A549 (cell line): Measurements from ENCODE around the gene PARP15. TPM values are rescaled to one million over a fixed set of nuclear protein-coding genes. Genes with fewer than 3 reads are reported as not detected.

Experiments used
- ATAC-seq, 2 experiments: fragments of 200-7000 bp in 1 of 2; fragments of >200 bp in 1 of 2; cut with Nextera tagmentation in 1 of 2; cut with Tn5 transposase in 1 of 2; 3 replicates each; pipeline versions ENCODE4 v1.8.0 to v1.9.1; 2018 to 2020; ENCODE audit warnings: mild to moderate bottlenecking in 1 of 2, moderate library complexity in 1 of 2
- CTCF ChIA-PET: fragments of 300-600 bp; sonication (Branson Sonifier 250); formaldehyde crosslinking; extraction: SDS; loops from one replicate; lab custom pipeline; 2021; ENCODE audit warnings: antibody characterized with exemption, inconsistent platforms; lab: Yijun Ruan, JAX
- POLR2A ChIA-PET: fragments of 350-600 bp; formaldehyde crosslinking; extraction: SDS; loops from one replicate; lab custom pipeline; 2021; ENCODE audit warnings: antibody characterized with exemption, inconsistent platforms; lab: Yijun Ruan, JAX
- DNase-seq, 2 experiments: peaks; one replicate each; pipeline versions ENCODE4 v3.0.0 to v3.0.0-alpha.2; 2011 to 2016; ENCODE audit warnings: low read depth in 1 of 2, low spot score in 1 of 2
- FAIRE-seq: peaks from 2 replicates; lab custom pipeline; 2011; peaks lifted over from hg19 to GRCh38; lab: Jason Lieb, UNC
- H3K27ac ChIP-seq, 2 experiments: fragments of >200 bp; sonication (Bioruptor Twin); formaldehyde crosslinking; 3 replicates each; pipeline ENCODE4 v1.5.1; 2016 to 2017
- H3K4me1 ChIP-seq: fragments of >200 bp; sonication (Bioruptor Twin); formaldehyde crosslinking; 3 replicates; pipeline ENCODE4 v1.6.1; 2016
- H3K4me2 ChIP-seq: fragments of >200 bp; sonication (Bioruptor Twin); formaldehyde crosslinking; 3 replicates; pipeline ENCODE4 v1.6.1; 2016
- H3K4me3 ChIP-seq: fragments of >200 bp; sonication (Bioruptor Twin); formaldehyde crosslinking; 3 replicates; pipeline ENCODE4 v1.5.1; 2016
- H3K9me3 ChIP-seq: fragments of >200 bp; sonication (Bioruptor Twin); formaldehyde crosslinking; 3 replicates; pipeline ENCODE4 v1.6.1; 2016
- ATOH8 ChIP-seq: fragments of 250-450 bp; sonication (Bioruptor Pico); IDR thresholded peaks from 2 replicates; pipeline ENCODE4 v1.5.0; 2020; ENCODE audit warnings: low read depth, mild to moderate bottlenecking, moderate library complexity
- BHLHE40 ChIP-seq: IDR thresholded peaks from 2 replicates; pipeline ENCODE4 v1.6.1; 2012; ENCODE audit warnings: low read depth, low read length, inconsistent platforms
- CBX8 ChIP-seq: fragments of 200-600 bp; sonication (generic); IDR thresholded peaks from 2 replicates; pipeline ENCODE4 v1.6.1; 2016
- EHMT2 ChIP-seq: fragments of 200-600 bp; sonication (generic); IDR thresholded peaks from 2 replicates; pipeline ENCODE4 v1.6.1; 2016; ENCODE audit warnings: antibody characterized with exemption, low read depth, mild to moderate bottlenecking, moderate library complexity
- FOXS1 ChIP-seq: fragments of 250-450 bp; sonication (Bioruptor Pico); IDR thresholded peaks from 2 replicates; pipeline ENCODE4 v1.5.0; 2020; ENCODE audit warnings: mild to moderate bottlenecking, moderate library complexity
- HEYL ChIP-seq: fragments of 250-450 bp; sonication (Bioruptor Pico); IDR thresholded peaks from 2 replicates; pipeline ENCODE4 v1.8.0; 2021; ENCODE audit warnings: mild to moderate bottlenecking, moderate library complexity
- HOXB13 ChIP-seq: fragments of 250-450 bp; sonication (Bioruptor Pico); IDR thresholded peaks from 2 replicates; pipeline ENCODE4 v1.5.0; 2020; ENCODE audit warnings: low read depth, mild to moderate bottlenecking, moderate library complexity
- POLR2AphosphoS2 ChIP-seq: conservative IDR thresholded peaks from 2 replicates; pipeline ENCODE4 v1.6.1; 2012; ENCODE audit warnings: low read length, improper control_type of control experiment, inconsistent platforms
- RAD21 ChIP-seq, 2 experiments: fragments of >200 bp in 1 of 2; sonication (Bioruptor Twin) in 1 of 2; formaldehyde crosslinking in 1 of 2; IDR thresholded peaks in 1 of 2; conservative IDR thresholded peaks in 1 of 2; 2 replicates in 1 of 2; 3 replicates in 1 of 2; pipeline ENCODE4 v1.6.1; 2012 to 2018; ENCODE audit warnings: inconsistent platforms in 1 of 2
- SMC3 ChIP-seq: fragments of >200 bp; sonication (Bioruptor Twin); formaldehyde crosslinking; IDR thresholded peaks from 3 replicates; pipeline ENCODE4 v1.6.1; 2018; ENCODE audit warnings: inconsistent platforms
- SREBF2 ChIP-seq: fragments of 450-650 bp; IDR thresholded peaks from 2 replicates; pipeline ENCODE4 v1.6.1; 2014; ENCODE audit warnings: mild to moderate bottlenecking, moderate library complexity
- ZC3H11A ChIP-seq: fragments of 450-650 bp; IDR thresholded peaks from 2 replicates; pipeline ENCODE4 v1.6.1; 2014; ENCODE audit warnings: antibody characterized with exemption, mild to moderate bottlenecking
- ZFP36 ChIP-seq: fragments of 450-650 bp; IDR thresholded peaks from 2 replicates; pipeline ENCODE4 v1.6.1; 2014; ENCODE audit warnings: borderline replicate concordance; ENCODE audit not compliant: partially characterized antibody
- ZNF302 ChIP-seq: fragments of 250-450 bp; sonication (Bioruptor Pico); IDR thresholded peaks from 2 replicates; pipeline ENCODE4 v1.9.0; 2021; ENCODE audit warnings: inconsistent platforms, mild to moderate bottlenecking, moderate library complexity
- WGBS: methylation state at CpG from one replicate; pipeline ENCODE4 v1.1.6; 2017; ENCODE audit errors: missing lambda C conversion rate; 5-methylcytosine and 5-hydroxymethylcytosine counted together
- polyA plus RNA-seq, 4 experiments: library from polyadenylated mRNA; depleted of rRNA in 3 of 4; stranded (reverse); fragments of >200 nt; fragmentation: RNase III in 1 of 4; extraction: RNeasy Plus Mini Kit Qiagen cat#74134 plus additional on column Dnase treatment in 1 of 4; gene quantifications; 2 replicates in 3 of 4; 3 replicates in 1 of 4; pipeline ENCODE4 v1.2.3, GENCODE V29; 2011 to 2017
- TF ChIP-seq, protein P1 (sequence below): fragments of >200 bp; sonication (Bioruptor Twin); formaldehyde crosslinking; IDR thresholded peaks from 3 replicates; pipeline ENCODE4 v1.5.1; 2016
- TF ChIP-seq, protein P2 (sequence below): IDR thresholded peaks from 2 replicates; pipeline ENCODE4 v1.6.1; 2012
- TF ChIP-seq, protein P3 (sequence below): fragments of 250-450 bp; sonication (Bioruptor Pico); IDR thresholded peaks from 2 replicates; pipeline ENCODE4 v1.5.0; 2021; ENCODE audit warnings: mild to moderate bottlenecking, moderate library complexity, borderline replicate concordance
- TF ChIP-seq, protein P4 (sequence below): fragments of 200-600 bp; sonication (generic); IDR thresholded peaks from 2 replicates; pipeline ENCODE4 v1.6.1; 2016; ENCODE audit warnings: antibody characterized with exemption, mild to moderate bottlenecking, moderate library complexity

Gene PARP15
- polyA plus RNA-seq, 2 of the 4 experiments (the other 2 are of a cell fraction) = 0.05 TPM; not detected in 1

GRCh38 chr3:122560680-122561079, 16.8 kb upstream of the PARP15 start:
- DNase-seq = peak; percentile 58 to 65
- Histone ChIP-seq H3K4me3 (no peak overlapping the region), H3K27ac (no peak overlapping the region), H3K4me2 (no peak overlapping the region), H3K9me3 (no peaks in the 10 kb centered on the region), H3K4me1 (peaks cover 6% of the 10 kb centered on the region; the same call in 1 of the 3 replicates)
- POLR2A ChIA-PET = no interaction called here
- peak; percentile 46 to 57; a peak in 3 of 6 replicates for ATAC-seq
- no peak for FAIRE-seq
- peak; percentile 76 for TF ChIP-seq RAD21 (conservative IDR thresholded peaks at IDR 0.05 in 1 of 2, IDR thresholded peaks at IDR 0.05 in 1 of 2)
- TF ChIP-seq SMC3 = peak; percentile 88
- TF ChIP-seq, protein P1, sequence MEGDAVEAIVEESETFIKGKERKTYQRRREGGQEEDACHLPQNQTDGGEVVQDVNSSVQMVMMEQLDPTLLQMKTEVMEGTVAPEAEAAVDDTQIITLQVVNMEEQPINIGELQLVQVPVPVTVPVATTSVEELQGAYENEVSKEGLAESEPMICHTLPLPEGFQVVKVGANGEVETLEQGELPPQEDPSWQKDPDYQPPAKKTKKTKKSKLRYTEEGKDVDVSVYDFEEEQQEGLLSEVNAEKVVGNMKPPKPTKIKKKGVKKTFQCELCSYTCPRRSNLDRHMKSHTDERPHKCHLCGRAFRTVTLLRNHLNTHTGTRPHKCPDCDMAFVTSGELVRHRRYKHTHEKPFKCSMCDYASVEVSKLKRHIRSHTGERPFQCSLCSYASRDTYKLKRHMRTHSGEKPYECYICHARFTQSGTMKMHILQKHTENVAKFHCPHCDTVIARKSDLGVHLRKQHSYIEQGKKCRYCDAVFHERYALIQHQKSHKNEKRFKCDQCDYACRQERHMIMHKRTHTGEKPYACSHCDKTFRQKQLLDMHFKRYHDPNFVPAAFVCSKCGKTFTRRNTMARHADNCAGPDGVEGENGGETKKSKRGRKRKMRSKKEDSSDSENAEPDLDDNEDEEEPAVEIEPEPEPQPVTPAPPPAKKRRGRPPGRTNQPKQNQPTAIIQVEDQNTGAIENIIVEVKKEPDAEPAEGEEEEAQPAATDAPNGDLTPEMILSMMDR = peak; percentile 71
- no peak for TF ChIP-seq ATOH8 (CRISPR knock-in tag)
- WGBS = 46% methylated on average over 1 of the region's 1 CpG
- CTCF ChIA-PET = interaction anchor here (0.7 to 3.0 kb wide), 12 partner anchors 10 to 470 kb away, joined by 3 to 52 read pairs (median 6); no protein-coding TSS in a partner anchor

DNA sequence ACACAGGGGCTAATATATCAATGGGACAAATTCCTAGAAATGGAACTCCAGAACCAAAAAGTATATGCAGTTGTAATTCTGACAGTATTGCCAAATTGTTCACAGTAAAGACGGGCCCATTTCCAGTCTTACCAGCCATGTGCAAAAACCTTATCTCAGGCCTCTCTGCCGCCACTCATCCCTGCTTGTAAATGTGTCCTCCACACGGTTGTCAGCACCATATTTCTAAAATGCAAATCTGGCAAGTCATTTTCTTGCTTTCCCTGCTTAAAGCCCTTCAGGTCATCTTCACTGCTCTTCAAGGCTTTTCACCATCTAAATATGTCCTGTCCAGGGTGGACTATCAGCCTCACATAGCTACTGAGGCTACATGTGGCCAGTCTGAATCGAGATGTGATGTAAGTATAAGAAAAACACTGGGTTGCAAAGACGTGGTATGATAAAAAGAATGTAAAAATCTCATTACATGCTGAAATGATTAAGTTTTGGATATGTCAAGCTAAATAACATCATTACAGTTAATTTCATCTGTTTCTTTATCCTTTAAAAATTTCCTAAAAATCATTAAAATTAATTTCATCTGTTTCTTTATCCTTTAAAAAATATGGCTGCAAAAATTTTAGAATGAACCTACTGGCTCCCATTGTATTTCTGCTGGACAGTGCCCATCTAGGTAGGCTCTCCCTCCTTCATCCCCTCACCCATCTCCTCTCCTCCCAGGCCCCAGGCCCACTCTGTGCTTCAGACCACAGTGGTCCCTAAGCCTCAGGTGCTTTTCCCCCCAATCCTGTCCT, 14.3 kb upstream of the PARP15 start:
- peak overlapping the region; percentile 65; the same call in 2 of the 3 replicates for H3K4me3 ChIP-seq
- peak overlapping the region; percentile 91 for H3K4me2 ChIP-seq
- FAIRE-seq (no peak), ATAC-seq (no peak; a peak in 1 of 6 replicates), DNase-seq (no peak)
- ChIA-PET CTCF (interaction anchor here (2.7 kb wide), 1 partner anchor 116 kb away, joined by 16 read pairs; no protein-coding TSS in a partner anchor), POLR2A (no interaction called here)
- 94% methylated on average over 5 of the region's 5 CpGs for WGBS
- TF ChIP-seq ZC3H11A = no peak
- no peak for TF ChIP-seq RAD21 (conservative IDR thresholded peaks at IDR 0.05 in 1 of 2, IDR thresholded peaks at IDR 0.05 in 1 of 2)
- no peak for TF ChIP-seq CBX8
- TF ChIP-seq, protein P2, sequence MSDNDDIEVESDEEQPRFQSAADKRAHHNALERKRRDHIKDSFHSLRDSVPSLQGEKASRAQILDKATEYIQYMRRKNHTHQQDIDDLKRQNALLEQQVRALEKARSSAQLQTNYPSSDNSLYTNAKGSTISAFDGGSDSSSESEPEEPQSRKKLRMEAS = no peak
- TF ChIP-seq HEYL = no peak
- TF ChIP-seq SREBF2 = no peak
- no peak for TF ChIP-seq BHLHE40
- no peak for TF ChIP-seq POLR2AphosphoS2
- no peak for TF ChIP-seq ZNF302 (CRISPR knock-in tag)
- no peak for TF ChIP-seq ZFP36
- no peak for TF ChIP-seq HOXB13 (CRISPR knock-in tag)
- no peak for TF ChIP-seq SMC3
- TF ChIP-seq EHMT2 = no peak
- no peak for TF ChIP-seq FOXS1 (CRISPR knock-in tag)
- TF ChIP-seq, protein P3, sequence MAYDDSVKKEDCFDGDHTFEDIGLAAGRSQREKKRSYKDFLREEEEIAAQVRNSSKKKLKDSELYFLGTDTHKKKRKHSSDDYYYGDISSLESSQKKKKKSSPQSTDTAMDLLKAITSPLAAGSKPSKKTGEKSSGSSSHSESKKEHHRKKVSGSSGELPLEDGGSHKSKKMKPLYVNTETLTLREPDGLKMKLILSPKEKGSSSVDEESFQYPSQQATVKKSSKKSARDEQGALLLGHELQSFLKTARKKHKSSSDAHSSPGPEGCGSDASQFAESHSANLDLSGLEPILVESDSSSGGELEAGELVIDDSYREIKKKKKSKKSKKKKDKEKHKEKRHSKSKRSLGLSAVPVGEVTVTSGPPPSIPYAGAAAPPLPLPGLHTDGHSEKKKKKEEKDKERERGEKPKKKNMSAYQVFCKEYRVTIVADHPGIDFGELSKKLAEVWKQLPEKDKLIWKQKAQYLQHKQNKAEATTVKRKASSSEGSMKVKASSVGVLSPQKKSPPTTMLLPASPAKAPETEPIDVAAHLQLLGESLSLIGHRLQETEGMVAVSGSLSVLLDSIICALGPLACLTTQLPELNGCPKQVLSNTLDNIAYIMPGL (CRISPR knock-in tag) = no peak
- TF ChIP-seq, protein P4, sequence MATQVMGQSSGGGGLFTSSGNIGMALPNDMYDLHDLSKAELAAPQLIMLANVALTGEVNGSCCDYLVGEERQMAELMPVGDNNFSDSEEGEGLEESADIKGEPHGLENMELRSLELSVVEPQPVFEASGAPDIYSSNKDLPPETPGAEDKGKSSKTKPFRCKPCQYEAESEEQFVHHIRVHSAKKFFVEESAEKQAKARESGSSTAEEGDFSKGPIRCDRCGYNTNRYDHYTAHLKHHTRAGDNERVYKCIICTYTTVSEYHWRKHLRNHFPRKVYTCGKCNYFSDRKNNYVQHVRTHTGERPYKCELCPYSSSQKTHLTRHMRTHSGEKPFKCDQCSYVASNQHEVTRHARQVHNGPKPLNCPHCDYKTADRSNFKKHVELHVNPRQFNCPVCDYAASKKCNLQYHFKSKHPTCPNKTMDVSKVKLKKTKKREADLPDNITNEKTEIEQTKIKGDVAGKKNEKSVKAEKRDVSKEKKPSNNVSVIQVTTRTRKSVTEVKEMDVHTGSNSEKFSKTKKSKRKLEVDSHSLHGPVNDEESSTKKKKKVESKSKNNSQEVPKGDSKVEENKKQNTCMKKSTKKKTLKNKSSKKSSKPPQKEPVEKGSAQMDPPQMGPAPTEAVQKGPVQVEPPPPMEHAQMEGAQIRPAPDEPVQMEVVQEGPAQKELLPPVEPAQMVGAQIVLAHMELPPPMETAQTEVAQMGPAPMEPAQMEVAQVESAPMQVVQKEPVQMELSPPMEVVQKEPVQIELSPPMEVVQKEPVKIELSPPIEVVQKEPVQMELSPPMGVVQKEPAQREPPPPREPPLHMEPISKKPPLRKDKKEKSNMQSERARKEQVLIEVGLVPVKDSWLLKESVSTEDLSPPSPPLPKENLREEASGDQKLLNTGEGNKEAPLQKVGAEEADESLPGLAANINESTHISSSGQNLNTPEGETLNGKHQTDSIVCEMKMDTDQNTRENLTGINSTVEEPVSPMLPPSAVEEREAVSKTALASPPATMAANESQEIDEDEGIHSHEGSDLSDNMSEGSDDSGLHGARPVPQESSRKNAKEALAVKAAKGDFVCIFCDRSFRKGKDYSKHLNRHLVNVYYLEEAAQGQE = no peak
- TF ChIP-seq ATOH8 (CRISPR knock-in tag) = no peak
- peak overlapping the region; percentile 90 to 94 for H3K27ac ChIP-seq
- H3K9me3 ChIP-seq = no peaks in the 10 kb centered on the region
- H3K4me1 ChIP-seq = peaks cover 6% of the 10 kb centered on the region; the same call in 1 of the 3 replicates
